22Rv1 (cell line): ENCODE results near the gene YEATS4.

Experiments used
- ZFX ChIP-seq: fragments of 450-650 bp; IDR thresholded peaks from 2 replicates; pipeline ENCODE4 v1.6.1; 2017; ENCODE audit warnings: antibody characterized with exemption, borderline replicate concordance
- TF ChIP-seq, protein P1 (sequence below): fragments of 450-650 bp; IDR thresholded peaks from 2 replicates; pipeline ENCODE4 v1.5.1; 2017; ENCODE audit warnings: mild to moderate bottlenecking

DNA sequence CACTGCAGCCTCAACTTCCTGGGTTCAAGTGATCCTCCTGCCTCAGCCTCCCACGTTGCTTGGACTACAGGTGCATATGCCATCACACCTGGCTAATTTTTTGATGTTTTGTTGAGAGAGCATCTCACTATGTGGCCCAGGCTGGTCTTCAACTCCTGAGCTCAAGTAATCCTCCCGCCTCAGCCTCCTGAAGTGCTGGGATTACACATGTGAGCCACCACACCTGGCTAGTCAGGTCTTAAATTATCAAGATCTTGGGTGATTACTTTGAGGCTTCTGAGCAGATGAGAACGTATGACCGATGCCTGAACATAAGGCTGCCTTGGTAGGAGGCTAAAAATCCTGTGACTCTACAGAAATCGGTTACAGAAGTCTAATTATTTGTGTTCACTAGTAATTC is 57.7 kb downstream of the YEATS4 start:
- TF ChIP-seq, protein P1, sequence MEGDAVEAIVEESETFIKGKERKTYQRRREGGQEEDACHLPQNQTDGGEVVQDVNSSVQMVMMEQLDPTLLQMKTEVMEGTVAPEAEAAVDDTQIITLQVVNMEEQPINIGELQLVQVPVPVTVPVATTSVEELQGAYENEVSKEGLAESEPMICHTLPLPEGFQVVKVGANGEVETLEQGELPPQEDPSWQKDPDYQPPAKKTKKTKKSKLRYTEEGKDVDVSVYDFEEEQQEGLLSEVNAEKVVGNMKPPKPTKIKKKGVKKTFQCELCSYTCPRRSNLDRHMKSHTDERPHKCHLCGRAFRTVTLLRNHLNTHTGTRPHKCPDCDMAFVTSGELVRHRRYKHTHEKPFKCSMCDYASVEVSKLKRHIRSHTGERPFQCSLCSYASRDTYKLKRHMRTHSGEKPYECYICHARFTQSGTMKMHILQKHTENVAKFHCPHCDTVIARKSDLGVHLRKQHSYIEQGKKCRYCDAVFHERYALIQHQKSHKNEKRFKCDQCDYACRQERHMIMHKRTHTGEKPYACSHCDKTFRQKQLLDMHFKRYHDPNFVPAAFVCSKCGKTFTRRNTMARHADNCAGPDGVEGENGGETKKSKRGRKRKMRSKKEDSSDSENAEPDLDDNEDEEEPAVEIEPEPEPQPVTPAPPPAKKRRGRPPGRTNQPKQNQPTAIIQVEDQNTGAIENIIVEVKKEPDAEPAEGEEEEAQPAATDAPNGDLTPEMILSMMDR: no peak
- no peak for TF ChIP-seq ZFX
